Trophoblast cell (in vitro differentiated cells and primary cell): Measurements from ENCODE around the gene MRPS5.

Experiments used
- DNase-seq, 2 donors: peaks; one replicate each; pipeline ENCODE4 v3.0.0-alpha.2; 2016
- H2AFZ ChIP-seq: 2 replicates; pipeline ENCODE4 v1.6.1; 2013; ENCODE audit warnings: low read length, moderate library complexity, mild to moderate bottlenecking; ENCODE audit not compliant: insufficient read depth, poor library complexity
- H2AK5ac ChIP-seq: 2 replicates; pipeline ENCODE4 v1.6.1; 2013; ENCODE audit warnings: mild to moderate bottlenecking, low read length
- H2BK120ac ChIP-seq: 2 replicates; pipeline ENCODE4 v1.6.1; 2013; ENCODE audit warnings: low read length, mild to moderate bottlenecking, moderate library complexity; ENCODE audit not compliant: insufficient read depth, poor library complexity
- H2BK12ac ChIP-seq: 2 replicates; pipeline ENCODE4 v1.6.1; 2013; ENCODE audit warnings: mild to moderate bottlenecking, low read length, moderate library complexity
- H2BK5ac ChIP-seq: 2 replicates; pipeline ENCODE4 v1.6.1; 2013; ENCODE audit warnings: low read length, low read depth, moderate library complexity, mild to moderate bottlenecking; ENCODE audit not compliant: poor library complexity
- H3K14ac ChIP-seq: 2 replicates; pipeline ENCODE4 v1.6.1; 2013; ENCODE audit warnings: mild to moderate bottlenecking, low read length
- H3K18ac ChIP-seq: 2 replicates; pipeline ENCODE4 v1.6.1; 2013; ENCODE audit warnings: mild to moderate bottlenecking, low read length
- H3K23ac ChIP-seq: 2 replicates; pipeline ENCODE4 v1.6.1; 2013; ENCODE audit warnings: low read length
- H3K27ac ChIP-seq: 2 replicates; pipeline ENCODE4 v1.5.1; 2013; ENCODE audit warnings: low read depth, mild to moderate bottlenecking, inconsistent platforms, low read length, moderate library complexity
- H3K27me3 ChIP-seq: 2 replicates; pipeline ENCODE4 v1.6.1; 2013; ENCODE audit warnings: inconsistent platforms, mild to moderate bottlenecking, low read length, moderate library complexity; ENCODE audit not compliant: insufficient read depth
- H3K36me3 ChIP-seq, 2 experiments: 1 replicate in 1 of 2; 2 replicates in 1 of 2; pipeline ENCODE4 v1.6.1; 2013; ENCODE audit warnings: low read length in 2 of 2, mild to moderate bottlenecking in 2 of 2, moderate library complexity in 1 of 2; ENCODE audit not compliant: insufficient read depth in 2 of 2, control insufficient read depth in 1 of 2
- H3K4ac ChIP-seq: 2 replicates; pipeline ENCODE4 v1.6.1; 2013; ENCODE audit warnings: low read depth, mild to moderate bottlenecking, low read length, moderate library complexity
- H3K4me1 ChIP-seq, 2 experiments: 1 replicate in 1 of 2; 2 replicates in 1 of 2; pipeline ENCODE4 v1.6.1; 2013; ENCODE audit warnings: low read length in 2 of 2, mild to moderate bottlenecking in 2 of 2, moderate library complexity in 1 of 2; ENCODE audit not compliant: insufficient read depth in 2 of 2, control insufficient read depth in 1 of 2
- H3K4me2 ChIP-seq: 2 replicates; pipeline ENCODE4 v1.6.1; 2013; ENCODE audit warnings: inconsistent platforms, mild to moderate bottlenecking, low read length, moderate library complexity
- H3K4me3 ChIP-seq: 2 replicates; pipeline ENCODE4 v1.5.1; 2013; ENCODE audit warnings: mild to moderate bottlenecking, low read depth, low read length, inconsistent platforms
- H3K79me1 ChIP-seq: one replicate; pipeline ENCODE4 v1.6.1; 2013; ENCODE audit warnings: low read length
- H3K79me2 ChIP-seq: 2 replicates; pipeline ENCODE4 v1.6.1; 2013; ENCODE audit warnings: low read length, mild to moderate bottlenecking; ENCODE audit not compliant: control insufficient read depth, insufficient read depth, poor library complexity
- H3K9ac ChIP-seq: 2 replicates; pipeline ENCODE4 v1.6.1; 2013; ENCODE audit warnings: mild to moderate bottlenecking, low read length
- H3K9me3 ChIP-seq: 2 replicates; pipeline ENCODE4 v1.6.1; 2013; ENCODE audit warnings: low read depth, mild to moderate bottlenecking, control low read depth, inconsistent platforms, low read length; ENCODE audit not compliant: insufficient read depth
- H4K12ac ChIP-seq: 2 replicates; pipeline ENCODE4 v1.6.1; 2013; ENCODE audit warnings: low read depth, mild to moderate bottlenecking, low read length, moderate library complexity
- H4K8ac ChIP-seq: 2 replicates; pipeline ENCODE4 v1.6.1; 2013; ENCODE audit warnings: low read depth, mild to moderate bottlenecking, low read length, moderate library complexity
- H4K91ac ChIP-seq: one replicate; pipeline ENCODE4 v1.6.1; 2013; ENCODE audit warnings: low read depth, mild to moderate bottlenecking, low read length, moderate library complexity
- WGBS: extraction: QIAGEN DNeasy Blood & Tissue Kit; methylation state at CpG from one replicate; pipeline ENCODE4 v1.1.7; 2013; ENCODE audit warnings: missing lambda C conversion rate; ENCODE audit not compliant: insufficient read length, insufficient coverage; ENCODE audit errors: extremely low coverage; 5-methylcytosine and 5-hydroxymethylcytosine counted together

The MRPS5 gene

DNA sequence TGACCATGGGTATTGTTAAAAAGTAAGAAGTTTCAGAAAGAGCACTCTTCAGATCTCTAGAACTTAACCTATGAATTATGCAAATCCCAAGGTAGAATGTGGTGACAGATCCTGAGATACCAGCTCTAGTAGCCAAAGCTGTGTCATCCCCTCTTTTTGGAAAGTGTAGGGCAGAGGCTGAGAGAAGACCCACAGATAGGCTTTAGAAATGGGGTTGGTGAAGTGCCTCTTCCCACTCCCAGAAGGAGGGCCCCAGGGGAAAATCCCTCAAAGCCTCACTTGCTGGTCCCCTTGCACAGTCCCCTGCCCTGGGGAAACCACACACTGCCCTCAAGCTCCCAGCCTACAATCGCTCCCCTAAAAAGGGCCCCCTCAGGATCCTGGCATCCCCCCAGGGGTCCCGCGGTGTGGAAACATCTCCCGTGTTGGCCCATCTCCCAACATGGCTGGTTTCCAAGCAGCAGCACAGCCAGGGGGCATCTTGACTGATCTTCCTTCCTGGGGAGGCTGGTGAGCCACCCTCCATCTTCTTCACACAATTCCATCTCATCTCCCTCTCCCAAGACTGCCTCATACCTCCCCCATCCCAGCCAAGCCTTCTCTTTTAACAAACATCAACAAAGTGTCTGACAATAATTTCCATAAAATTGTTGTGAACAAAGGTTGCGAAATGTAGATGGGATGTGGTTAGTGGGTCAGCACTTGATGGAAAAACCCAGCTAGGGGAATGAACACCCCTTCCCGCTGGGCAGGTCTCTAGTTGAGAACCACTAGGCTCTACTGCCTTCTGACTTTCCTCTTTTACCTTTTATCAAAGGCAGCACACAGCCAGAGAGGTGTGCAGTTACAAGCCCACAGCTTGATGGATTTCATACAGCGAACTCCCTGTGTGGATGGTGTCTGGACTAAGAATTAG is 71.0 kb downstream of the MRPS5 start:
- Histone ChIP-seq H4K8ac (no peak overlapping the region), H2AFZ (no peak overlapping the region), H4K12ac (no peak overlapping the region), H3K79me1 (no peaks in the 10 kb centered on the region), H3K9me3 (peaks cover 4% of the 10 kb centered on the region), H3K4me3 (no peak overlapping the region), H3K4me1 (no peaks in the 10 kb centered on the region), H3K4me2 (no peak overlapping the region), H3K9ac (no peak overlapping the region), H3K36me3 (no peaks in the 10 kb centered on the region), H2BK12ac (no peak overlapping the region), H2BK120ac (no peak overlapping the region), H3K27me3 (no peaks in the 10 kb centered on the region), H3K23ac (no peak overlapping the region), H3K79me2 (no peaks in the 10 kb centered on the region), H2AK5ac (no peak overlapping the region), H3K14ac (no peak overlapping the region), H3K27ac (no peak overlapping the region), H3K18ac (no peak overlapping the region), H4K91ac (no peak overlapping the region), H2BK5ac (no peak overlapping the region), H3K4ac (no peak overlapping the region)
- no peak for DNase-seq
- no CpG with 5 or more reads among the region's 7 CpGs for WGBS

DNA sequence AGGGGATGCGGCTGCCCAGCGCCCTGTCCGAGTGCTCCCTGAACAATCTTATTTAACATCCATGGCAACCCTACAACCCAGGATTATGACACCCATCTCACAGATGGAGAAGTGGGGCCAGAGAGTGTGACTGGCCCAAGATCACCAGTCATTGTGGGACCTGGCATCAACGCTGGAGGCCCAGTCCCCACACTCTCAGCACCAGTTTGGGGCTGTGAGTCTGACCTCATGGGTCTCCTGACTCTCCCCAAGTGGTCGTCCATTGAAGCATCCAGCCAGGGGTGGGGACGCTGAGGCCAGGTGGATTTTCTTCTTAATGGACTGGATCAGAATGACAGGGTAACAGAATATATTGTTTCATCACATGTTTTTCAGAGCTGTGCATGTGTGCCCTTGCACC is 71.6 kb downstream of the MRPS5 start:
- Histone ChIP-seq H3K23ac (no peak overlapping the region), H3K4me3 (no peak overlapping the region), H3K27me3 (no peaks in the 10 kb centered on the region), H4K8ac (no peak overlapping the region), H2BK12ac (no peak overlapping the region), H4K12ac (no peak overlapping the region), H3K4ac (no peak overlapping the region), H3K4me1 (no peaks in the 10 kb centered on the region), H3K27ac (no peak overlapping the region), H3K79me1 (no peaks in the 10 kb centered on the region), H3K9ac (no peak overlapping the region), H3K18ac (no peak overlapping the region), H2AFZ (no peak overlapping the region), H3K14ac (no peak overlapping the region), H2AK5ac (no peak overlapping the region), H3K79me2 (no peaks in the 10 kb centered on the region), H2BK120ac (no peak overlapping the region), H3K9me3 (peaks cover 4% of the 10 kb centered on the region), H3K36me3 (no peaks in the 10 kb centered on the region), H2BK5ac (no peak overlapping the region), H3K4me2 (no peak overlapping the region), H4K91ac (no peak overlapping the region)
- no CpG with 5 or more reads among the region's 6 CpGs for whole genome bisulfite sequencing
- DNase-seq = no peak

DNA sequence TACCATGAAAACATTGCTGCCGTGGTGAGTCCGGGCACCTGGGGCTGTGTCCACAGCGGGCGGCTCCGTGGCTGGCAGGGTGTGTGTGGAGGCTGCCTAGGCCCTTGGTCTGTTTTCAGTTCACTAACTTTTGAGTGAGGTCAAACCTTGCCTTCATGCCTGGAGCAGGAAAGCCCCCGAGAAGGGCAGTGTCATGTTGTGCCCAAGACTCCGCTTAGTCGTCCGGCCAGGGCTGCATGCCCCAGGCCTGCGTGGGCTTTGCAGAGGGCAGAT is 72.0 kb downstream of the MRPS5 start:
- Histone ChIP-seq H3K9me3 (peaks cover 4% of the 10 kb centered on the region), H3K4ac (no peak overlapping the region)
- WGBS = no CpG with 5 or more reads among the region's 10 CpGs

DNA sequence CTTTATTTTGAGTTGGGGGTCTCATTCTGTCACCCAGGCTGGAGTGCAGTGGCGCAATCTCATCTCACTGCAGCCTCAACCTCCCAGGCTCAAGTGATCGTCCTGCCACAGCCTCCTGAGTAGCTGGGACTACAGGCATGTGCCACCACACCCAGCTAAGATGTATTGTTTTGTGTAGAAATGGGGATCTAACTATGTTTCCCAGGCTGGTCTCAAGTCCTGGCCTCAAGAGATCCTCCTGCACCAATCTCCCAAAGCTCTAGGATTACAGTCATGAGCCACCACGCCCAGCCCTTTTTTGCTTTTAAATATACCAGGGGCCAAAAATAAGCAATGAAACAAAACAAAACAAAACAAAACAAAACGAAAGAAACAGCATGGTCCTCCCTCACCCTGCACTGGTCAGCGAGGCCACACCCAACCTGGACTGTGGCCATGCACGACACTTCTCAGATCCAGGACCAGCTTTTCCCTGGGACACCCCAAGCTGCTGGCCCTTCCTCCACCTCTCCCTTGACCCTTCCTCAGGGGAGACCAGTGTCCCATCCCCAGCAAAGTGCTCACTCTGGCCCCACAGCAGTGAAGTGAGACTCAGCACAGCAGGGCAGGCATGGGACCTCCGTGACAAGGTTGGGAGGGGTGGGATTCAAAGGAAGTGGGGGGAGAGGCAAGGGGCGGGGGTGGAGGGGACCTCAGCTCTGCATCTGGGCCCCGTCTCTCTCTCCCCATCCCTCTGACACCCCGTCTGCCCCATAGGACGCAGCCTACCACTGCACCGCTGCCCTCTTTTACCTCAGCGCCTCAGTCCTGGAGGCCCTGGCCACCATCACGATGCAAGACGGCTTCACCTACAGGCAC is 72.6 kb downstream of the MRPS5 start:
- no peak for DNase-seq

More for the DNA sequence above, 72.0 kb downstream of the MRPS5 start:
- Histone ChIP-seq H4K91ac (no peak overlapping the region), H3K18ac (no peak overlapping the region), H3K4me2 (no peak overlapping the region), H3K79me1 (no peaks in the 10 kb centered on the region), H2AFZ (no peak overlapping the region), H3K23ac (no peak overlapping the region), H3K4me3 (no peak overlapping the region), H2BK120ac (no peak overlapping the region), H3K27me3 (no peaks in the 10 kb centered on the region), H4K8ac (no peak overlapping the region), H2AK5ac (no peak overlapping the region), H3K9ac (no peak overlapping the region), H4K12ac (no peak overlapping the region), H3K4me1 (no peaks in the 10 kb centered on the region), H3K36me3 (no peaks in the 10 kb centered on the region), H2BK12ac (no peak overlapping the region), H2BK5ac (no peak overlapping the region), H3K27ac (no peak overlapping the region), H3K14ac (no peak overlapping the region), H3K79me2 (no peaks in the 10 kb centered on the region)
- DNase-seq = no peak

More for the DNA sequence above, 72.6 kb downstream of the MRPS5 start:
- no peak overlapping the region for H2BK120ac ChIP-seq
- H3K4me1 ChIP-seq = no peaks in the 10 kb centered on the region
- H2BK12ac ChIP-seq = no peak overlapping the region
- H3K4me3 ChIP-seq = no peak overlapping the region
- H3K18ac ChIP-seq = no peak overlapping the region
- H4K91ac ChIP-seq = no peak overlapping the region
- H3K23ac ChIP-seq = no peak overlapping the region
- no peak overlapping the region for H3K4ac ChIP-seq
- no peaks in the 10 kb centered on the region for H3K27me3 ChIP-seq
- peaks cover 4% of the 10 kb centered on the region for H3K9me3 ChIP-seq
- no peak overlapping the region for H4K12ac ChIP-seq
- H4K8ac ChIP-seq = no peak overlapping the region
- no CpG with 5 or more reads among the region's 15 CpGs for WGBS
- no peak overlapping the region for H2AK5ac ChIP-seq
- H3K27ac ChIP-seq = no peak overlapping the region
- no peak overlapping the region for H3K9ac ChIP-seq
- H3K14ac ChIP-seq = no peak overlapping the region
- H3K4me2 ChIP-seq = no peak overlapping the region
- no peaks in the 10 kb centered on the region for H3K79me2 ChIP-seq
- no peak overlapping the region for H2BK5ac ChIP-seq
- no peak overlapping the region for H2AFZ ChIP-seq
- no peaks in the 10 kb centered on the region for H3K36me3 ChIP-seq
- no peaks in the 10 kb centered on the region for H3K79me1 ChIP-seq
